Brain microvascular endothelial cell (primary cell): Measurements from ENCODE around the gene MED13L.
A peak's percentile ranks its signal among the peaks of the same experiment; 100 is the strongest.

Source experiments
- DNase-seq: peaks from one replicate; pipeline ENCODE4 v3.0.0-alpha.2; 2020
- H3K27ac ChIP-seq: fragments of 250-450 bp; sonication (Bioruptor Pico); 2 replicates; pipeline ENCODE4 v1.5.1; 2020; ENCODE audit warnings: mild to moderate bottlenecking, moderate library complexity
- H3K27me3 ChIP-seq: fragments of 250-450 bp; sonication (Bioruptor Pico); replicated peaks from 2 replicates; pipeline ENCODE4 v1.5.1; 2020; ENCODE audit warnings: mild to moderate bottlenecking
- H3K36me3 ChIP-seq: fragments of 250-450 bp; sonication (Bioruptor Pico); replicated peaks from 2 replicates; pipeline ENCODE4 v1.5.1; 2020; ENCODE audit warnings: mild to moderate bottlenecking
- H3K4me3 ChIP-seq: 2 replicates; pipeline ENCODE4 v1.5.1; 2011; ENCODE audit warnings: low read depth, mild to moderate bottlenecking, control low read depth, low read length, moderate library complexity
- in situ Hi-C: cut with HindIII; loops from 2 replicates; pipeline ENCODE4 v1.10.0; 2017; ENCODE audit warnings: low sequenced_read_pairs, low pct_ligation_motif_present
- TF ChIP-seq, protein P1 (sequence below): IDR thresholded peaks from 2 replicates; pipeline ENCODE4 v1.5.1; 2011; ENCODE audit warnings: low read depth, mild to moderate bottlenecking, moderate library complexity, low read length, control low read depth, inconsistent platforms; ENCODE audit errors: missing control alignments

Gene MED13L

DNA sequence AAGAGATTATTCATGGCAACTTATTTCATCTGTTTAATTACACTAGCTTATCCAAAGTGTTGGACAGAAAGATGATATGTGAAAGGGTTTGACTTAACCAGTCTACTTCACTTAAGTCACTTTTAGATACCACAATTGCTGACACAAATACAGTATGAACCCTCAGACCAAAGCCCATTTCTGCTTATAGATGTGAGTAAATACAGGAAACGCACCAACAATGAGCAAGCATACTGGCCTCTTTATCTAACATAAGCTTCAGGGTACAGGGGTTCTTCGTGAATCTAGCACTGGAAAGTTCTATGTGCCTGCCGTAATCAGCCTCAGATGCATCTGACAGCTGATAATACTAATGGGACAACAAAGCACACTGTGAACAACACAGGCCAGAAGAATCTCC lies 209.6 kb downstream of the MED13L start:
- in situ Hi-C loops: no loop called here
- DNase-seq: no peak
- Histone ChIP-seq H3K27ac (no peak overlapping the region), H3K4me3 (no peak overlapping the region), H3K27me3 (no peaks in the 10 kb centered on the region), H3K36me3 (no peaks in the 10 kb centered on the region)
- TF ChIP-seq, protein P1, sequence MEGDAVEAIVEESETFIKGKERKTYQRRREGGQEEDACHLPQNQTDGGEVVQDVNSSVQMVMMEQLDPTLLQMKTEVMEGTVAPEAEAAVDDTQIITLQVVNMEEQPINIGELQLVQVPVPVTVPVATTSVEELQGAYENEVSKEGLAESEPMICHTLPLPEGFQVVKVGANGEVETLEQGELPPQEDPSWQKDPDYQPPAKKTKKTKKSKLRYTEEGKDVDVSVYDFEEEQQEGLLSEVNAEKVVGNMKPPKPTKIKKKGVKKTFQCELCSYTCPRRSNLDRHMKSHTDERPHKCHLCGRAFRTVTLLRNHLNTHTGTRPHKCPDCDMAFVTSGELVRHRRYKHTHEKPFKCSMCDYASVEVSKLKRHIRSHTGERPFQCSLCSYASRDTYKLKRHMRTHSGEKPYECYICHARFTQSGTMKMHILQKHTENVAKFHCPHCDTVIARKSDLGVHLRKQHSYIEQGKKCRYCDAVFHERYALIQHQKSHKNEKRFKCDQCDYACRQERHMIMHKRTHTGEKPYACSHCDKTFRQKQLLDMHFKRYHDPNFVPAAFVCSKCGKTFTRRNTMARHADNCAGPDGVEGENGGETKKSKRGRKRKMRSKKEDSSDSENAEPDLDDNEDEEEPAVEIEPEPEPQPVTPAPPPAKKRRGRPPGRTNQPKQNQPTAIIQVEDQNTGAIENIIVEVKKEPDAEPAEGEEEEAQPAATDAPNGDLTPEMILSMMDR: no peak

DNA sequence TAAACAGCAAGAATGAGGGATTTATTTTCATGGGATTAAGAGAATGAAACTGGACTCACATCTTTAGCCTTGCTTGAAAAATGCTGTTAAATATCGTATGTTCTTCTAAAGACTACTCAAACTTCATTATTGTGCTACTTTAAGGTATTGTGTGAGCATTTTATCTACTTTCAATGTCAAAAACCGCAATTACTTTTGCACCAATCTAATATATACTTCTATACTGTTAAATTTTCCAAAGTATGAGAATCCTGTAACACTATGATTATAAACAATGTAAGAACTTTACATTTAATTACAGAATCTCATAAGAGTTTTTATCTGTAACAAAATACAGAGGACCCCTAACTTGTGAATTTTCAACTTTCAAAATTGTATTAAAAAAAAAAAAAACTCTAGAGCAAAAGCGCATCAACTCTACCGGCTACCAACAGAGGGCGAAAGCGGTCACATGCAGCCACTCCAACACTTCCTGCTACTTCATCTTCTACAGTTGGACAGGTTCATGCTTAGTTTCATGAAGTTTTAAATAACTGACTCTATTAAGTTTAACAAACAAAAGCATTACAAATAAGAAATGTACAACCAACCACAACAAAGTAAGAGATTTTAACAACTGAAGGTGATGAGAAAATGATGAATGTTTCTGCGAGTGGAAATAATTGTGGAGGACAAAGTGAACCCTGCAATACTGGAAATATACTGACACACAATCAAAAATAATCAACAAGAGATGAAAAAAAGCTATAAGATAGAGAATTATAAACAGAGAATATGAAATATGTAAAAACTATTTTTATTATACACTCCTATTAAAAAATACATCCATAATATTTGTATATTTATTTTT lies 210.9 kb downstream of the MED13L start:
- in situ Hi-C loops: no loop called here
- H3K27ac ChIP-seq: no peak overlapping the region
- no peak overlapping the region for H3K4me3 ChIP-seq
- TF ChIP-seq, protein P1: peak; percentile 93
- no peaks in the 10 kb centered on the region for H3K27me3 ChIP-seq
- peak; percentile 36 for DNase-seq
- no peaks in the 10 kb centered on the region for H3K36me3 ChIP-seq

DNA sequence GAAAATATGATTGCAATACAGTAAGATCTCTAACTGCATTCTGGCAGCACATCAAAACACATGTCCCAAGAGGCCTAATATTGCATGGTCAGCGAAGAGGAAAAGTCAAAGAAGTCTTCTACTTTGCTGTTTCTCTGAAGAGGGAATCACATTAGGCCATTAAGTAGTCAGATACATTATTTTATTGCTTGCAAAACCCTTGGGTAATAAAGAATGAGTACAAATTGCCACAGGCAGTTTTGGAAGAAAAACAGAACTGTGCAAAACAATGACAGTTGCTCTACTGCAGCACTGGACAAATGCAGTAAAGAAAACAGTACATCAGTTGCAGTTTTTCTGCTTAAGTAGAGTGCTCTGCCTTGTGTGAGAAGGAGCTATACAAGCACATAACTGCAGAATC lies 211.9 kb downstream of the MED13L start:
- TF ChIP-seq, protein P1: no peak
- no peak overlapping the region for H3K27ac ChIP-seq
- in situ Hi-C loops: no loop called here
- no peak overlapping the region for H3K4me3 ChIP-seq
- no peak for DNase-seq
- no peaks in the 10 kb centered on the region for H3K36me3 ChIP-seq
- no peaks in the 10 kb centered on the region for H3K27me3 ChIP-seq

DNA sequence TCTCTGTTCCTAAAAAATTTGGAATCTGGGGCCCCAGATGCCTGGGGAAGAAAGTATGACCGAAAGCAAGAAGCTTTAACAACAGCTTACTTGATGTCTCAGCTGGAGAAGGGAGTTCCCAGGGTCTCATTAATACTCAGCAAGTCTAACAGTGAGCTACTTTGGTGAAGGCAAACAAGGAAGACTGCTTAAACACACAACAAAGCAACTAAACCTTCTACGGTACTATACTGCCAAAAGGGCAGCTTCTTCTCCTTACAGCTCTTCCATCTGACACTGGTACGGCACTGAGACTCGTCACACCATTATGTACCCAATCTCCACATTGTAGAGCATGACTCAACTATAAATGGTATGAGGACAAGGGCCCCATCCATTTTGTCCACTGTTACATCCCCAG lies 213.0 kb downstream of the MED13L start:
- in situ Hi-C loops: no loop called here
- DNase-seq: no peak
- Histone ChIP-seq H3K36me3 (no peaks in the 10 kb centered on the region), H3K27me3 (no peaks in the 10 kb centered on the region), H3K27ac (no peak overlapping the region), H3K4me3 (no peak overlapping the region)
- TF ChIP-seq, protein P1: no peak

DNA sequence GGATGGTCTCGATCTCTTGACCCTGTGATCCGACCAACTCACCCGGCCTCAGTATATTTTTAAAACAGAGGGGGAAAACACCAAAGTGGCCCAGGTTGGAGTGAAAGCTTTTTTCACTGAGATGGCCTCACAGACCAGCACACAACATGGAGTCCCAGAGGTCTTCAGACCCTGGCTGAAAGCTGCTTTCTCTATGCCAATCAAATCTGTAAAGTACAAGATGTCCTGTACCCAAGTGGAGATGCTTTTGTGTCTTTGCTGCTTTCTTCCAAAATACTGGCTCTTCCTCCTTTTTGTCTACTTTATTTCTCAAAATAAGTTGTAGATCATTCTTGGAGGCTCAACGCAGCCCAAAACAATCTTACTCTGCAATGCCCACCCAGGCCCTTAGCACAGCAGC lies 214.8 kb downstream of the MED13L start:
- Histone ChIP-seq H3K27me3 (no peaks in the 10 kb centered on the region), H3K4me3 (no peak overlapping the region), H3K27ac (no peak overlapping the region), H3K36me3 (no peaks in the 10 kb centered on the region)
- in situ Hi-C loops: no loop called here
- TF ChIP-seq, protein P1: no peak
- DNase-seq: no peak

DNA sequence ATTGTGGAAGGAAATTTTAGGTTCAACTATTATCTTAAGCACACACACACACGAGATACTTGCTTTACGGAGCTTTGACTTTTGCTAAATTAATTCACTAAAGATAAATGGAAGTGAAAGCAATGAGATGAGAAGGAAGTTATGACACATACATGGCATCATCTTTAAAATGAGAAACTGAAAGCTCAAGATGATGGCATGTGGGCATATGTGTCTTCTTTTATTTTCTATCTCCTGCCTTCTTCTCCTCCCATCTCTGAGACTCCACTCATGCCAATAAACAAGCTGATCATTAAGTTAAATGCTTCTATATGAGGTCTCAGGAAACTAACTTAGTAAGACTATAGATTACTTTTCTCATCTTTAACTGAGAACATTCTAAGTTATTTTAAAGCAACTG lies 216.7 kb downstream of the MED13L start:
- Histone ChIP-seq H3K27me3 (no peaks in the 10 kb centered on the region), H3K4me3 (no peak overlapping the region), H3K36me3 (no peaks in the 10 kb centered on the region), H3K27ac (no peak overlapping the region)
- in situ Hi-C loops: no loop called here
- TF ChIP-seq, protein P1: no peak
- no peak for DNase-seq
